Dendritic cell treated with granulocyte-macrophage colony-stimulating factor and Interleukin-4, amounts not matched to agents 40 ng/mL and 50 ng/mL, for 4 days (primary cell): ENCODE measurements around the gene ARHGAP18.

Experiments used
- H3K27ac Mint-ChIP-seq: one replicate; pipeline ENCODE4 v1.8.0; 2022; ENCODE audit warnings: mild to moderate bottlenecking, mixed read lengths
- H3K27me3 Mint-ChIP-seq: one replicate; pipeline ENCODE4 v1.8.0; 2022; ENCODE audit warnings: mild to moderate bottlenecking, mixed read lengths
- H3K36me3 Mint-ChIP-seq: one replicate; pipeline ENCODE4 v1.8.0; 2022; ENCODE audit warnings: low read depth, mixed read lengths
- H3K4me1 Mint-ChIP-seq: one replicate; pipeline ENCODE4 v1.8.0; 2022; ENCODE audit warnings: low read depth, mixed read lengths
- H3K4me3 Mint-ChIP-seq: one replicate; pipeline ENCODE4 v1.8.0; 2022; ENCODE audit warnings: mild to moderate bottlenecking, moderate library complexity, mixed read lengths
- H3K9me3 Mint-ChIP-seq: one replicate; pipeline ENCODE4 v1.8.0; 2022; ENCODE audit warnings: mixed read lengths
- intact Hi-C: fragments of 100-400 bp; cut with micrococcal nuclease; formaldehyde crosslinking; loops from one replicate; pipeline ENCODE4 v1.15.0; 2022

The ARHGAP18 gene

DNA sequence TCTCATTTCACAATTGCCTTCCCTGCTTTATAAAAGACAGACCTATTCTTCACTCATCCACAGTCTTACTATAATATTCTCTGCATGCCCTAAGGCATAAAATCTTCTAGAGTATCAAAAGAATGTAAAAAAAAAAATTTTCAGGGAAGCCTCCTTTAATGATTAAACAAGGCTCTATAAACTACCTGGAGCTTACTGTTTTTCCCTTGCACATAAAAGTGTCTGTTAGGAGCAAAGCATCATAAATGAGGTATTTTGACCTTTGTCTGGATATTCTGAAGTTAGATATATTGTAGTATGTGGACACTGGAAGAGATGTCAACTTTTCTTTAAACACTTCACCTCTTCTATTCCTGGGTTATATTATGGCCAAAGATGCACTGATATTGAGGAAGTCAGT, 97.5 kb downstream of the ARHGAP18 start:
- H3K27ac Mint-ChIP-seq, result no peak overlapping the region
- H3K36me3 Mint-ChIP-seq, result peaks cover 78% of the 10 kb centered on the region
- intact Hi-C loops, result no loop called here
- H3K4me3 Mint-ChIP-seq, result no peak overlapping the region
- H3K4me1 Mint-ChIP-seq, result peaks cover 13% of the 10 kb centered on the region
- no peaks in the 10 kb centered on the region for H3K27me3 Mint-ChIP-seq
- no peaks in the 10 kb centered on the region for H3K9me3 Mint-ChIP-seq

DNA sequence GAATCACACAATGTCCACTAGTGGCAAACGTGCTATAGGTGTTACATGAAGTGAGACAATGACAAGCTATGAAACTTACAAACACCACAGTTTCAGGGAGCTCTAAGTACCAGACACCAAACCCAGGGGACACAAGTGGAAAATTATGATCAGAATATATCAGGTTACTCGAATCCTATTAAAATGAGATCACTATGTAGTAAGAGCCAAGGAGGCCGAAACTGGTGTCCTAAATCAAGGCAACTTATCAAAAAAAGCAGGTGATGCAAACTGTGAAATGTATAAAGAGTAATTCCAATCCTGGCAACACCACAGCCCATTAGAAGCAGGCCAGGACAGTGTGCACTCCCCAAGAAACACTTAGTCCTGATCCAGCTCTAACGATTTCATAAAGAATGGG, 100.3 kb downstream of the ARHGAP18 start:
- Mint-ChIP-seq H3K4me3 (no peak overlapping the region), H3K9me3 (no peaks in the 10 kb centered on the region), H3K27ac (no peak overlapping the region), H3K27me3 (no peaks in the 10 kb centered on the region), H3K36me3 (peaks cover 81% of the 10 kb centered on the region), H3K4me1 (peaks cover 14% of the 10 kb centered on the region)
- intact Hi-C loops, result no loop called here

DNA sequence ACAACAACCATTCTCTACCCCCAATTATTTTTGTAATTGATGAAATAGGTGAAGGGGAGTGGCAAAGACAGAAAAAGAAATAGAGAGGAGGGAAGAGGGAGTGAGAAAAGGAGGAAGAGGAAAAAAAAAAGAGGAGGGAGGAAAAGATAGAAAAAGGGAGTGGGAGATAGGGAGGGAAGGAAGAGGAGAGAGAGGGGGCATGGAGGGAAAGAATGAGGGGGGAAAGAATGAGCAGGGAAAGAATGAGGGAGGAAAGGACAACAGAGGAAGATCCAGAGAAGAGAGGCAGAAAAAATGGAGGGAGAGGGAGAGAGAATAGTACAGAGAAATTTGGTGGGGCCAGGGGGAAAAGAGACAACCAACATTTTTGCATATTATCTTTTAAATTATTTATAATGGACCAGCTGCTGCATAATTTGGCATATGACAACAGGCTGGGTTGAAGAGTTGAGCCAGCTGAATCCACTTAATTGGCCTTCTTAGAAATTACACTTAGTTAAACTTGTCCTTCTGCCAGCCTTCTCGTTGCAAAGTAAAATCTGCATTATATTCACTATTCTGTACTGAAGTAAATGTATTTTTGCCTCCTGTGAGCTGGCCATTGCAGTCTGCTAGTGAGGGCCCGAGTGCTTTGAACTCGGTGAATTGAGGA, 101.0 kb downstream of the ARHGAP18 start:
- Mint-ChIP-seq H3K4me3 (no peak overlapping the region), H3K27me3 (no peaks in the 10 kb centered on the region), H3K27ac (peak overlapping the region; percentile 68), H3K36me3 (peaks cover 83% of the 10 kb centered on the region), H3K9me3 (no peaks in the 10 kb centered on the region), H3K4me1 (peaks cover 19% of the 10 kb centered on the region)
- intact Hi-C loops, result no loop called here

GRCh38 chr6:129607581-129608186, 102.3 kb downstream of the ARHGAP18 start:
- Mint-ChIP-seq H3K4me1 (peaks cover 27% of the 10 kb centered on the region), H3K27me3 (no peaks in the 10 kb centered on the region), H3K4me3 (no peak overlapping the region), H3K27ac (peak overlapping the region; percentile 71), H3K9me3 (no peaks in the 10 kb centered on the region), H3K36me3 (peaks cover 92% of the 10 kb centered on the region)
- intact Hi-C loops, result no loop called here

GRCh38 chr6:129606664-129607063, 103.3 kb downstream of the ARHGAP18 start:
- Mint-ChIP-seq H3K4me3 (no peak overlapping the region), H3K36me3 (peaks cover 90% of the 10 kb centered on the region), H3K9me3 (no peaks in the 10 kb centered on the region), H3K27ac (peak overlapping the region; percentile 71), H3K27me3 (no peaks in the 10 kb centered on the region), H3K4me1 (peaks cover 27% of the 10 kb centered on the region)
- intact Hi-C loops, result no loop called here

DNA sequence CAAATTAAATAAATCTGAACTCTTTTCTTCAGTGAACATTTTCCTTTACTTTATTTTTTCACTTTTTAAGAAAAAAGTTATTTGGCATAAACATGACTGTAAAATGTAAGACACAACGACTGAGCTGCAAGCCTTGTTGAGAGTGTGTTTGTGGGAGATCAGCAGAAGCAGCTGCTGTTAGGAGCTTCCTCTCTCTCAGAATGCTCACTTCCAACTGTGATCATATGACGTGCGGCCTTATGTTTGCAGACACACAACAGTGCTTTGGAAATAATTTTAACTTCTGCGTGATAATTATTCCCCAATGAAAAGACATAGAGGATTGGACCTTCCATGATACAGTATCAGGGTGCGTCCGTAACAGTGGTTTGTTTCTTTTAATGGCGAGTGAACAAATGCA, 104.0 kb downstream of the ARHGAP18 start:
- intact Hi-C loops, result no loop called here
- Mint-ChIP-seq H3K27me3 (no peaks in the 10 kb centered on the region), H3K4me3 (peak overlapping the region; percentile 13), H3K9me3 (no peaks in the 10 kb centered on the region), H3K4me1 (peaks cover 33% of the 10 kb centered on the region), H3K36me3 (peaks cover 90% of the 10 kb centered on the region), H3K27ac (peak overlapping the region; percentile 71)

- Mint-ChIP-seq H3K9me3 (no peaks in the 10 kb centered on the region), H3K36me3 (peaks cover 88% of the 10 kb centered on the region), H3K27ac (no peak overlapping the region), H3K27me3 (no peaks in the 10 kb centered on the region), H3K4me1 (peaks cover 29% of the 10 kb centered on the region), H3K4me3 (no peak overlapping the region)
- intact Hi-C loops, result no loop called here
Measured at GRCh38 chr6:129605095-129605494, 104.9 kb downstream of the ARHGAP18 start.

- H3K9me3 Mint-ChIP-seq, result no peaks in the 10 kb centered on the region
- no peaks in the 10 kb centered on the region for H3K27me3 Mint-ChIP-seq
- peak overlapping the region; percentile 52 for H3K27ac Mint-ChIP-seq
- intact Hi-C loops, result no loop called here
- H3K36me3 Mint-ChIP-seq, result peaks cover 88% of the 10 kb centered on the region
- H3K4me1 Mint-ChIP-seq, result peaks cover 27% of the 10 kb centered on the region
- no peak overlapping the region for H3K4me3 Mint-ChIP-seq
Measured at GRCh38 chr6:129604321-129604720, 105.7 kb downstream of the ARHGAP18 start.

- Mint-ChIP-seq H3K36me3 (peaks cover 88% of the 10 kb centered on the region), H3K4me3 (no peak overlapping the region), H3K27me3 (no peaks in the 10 kb centered on the region), H3K9me3 (no peaks in the 10 kb centered on the region), H3K27ac (peak overlapping the region; percentile 22), H3K4me1 (peaks cover 22% of the 10 kb centered on the region)
- intact Hi-C loops, result no loop called here
Measured at GRCh38 chr6:129603741-129604140, 106.2 kb downstream of the ARHGAP18 start.

DNA sequence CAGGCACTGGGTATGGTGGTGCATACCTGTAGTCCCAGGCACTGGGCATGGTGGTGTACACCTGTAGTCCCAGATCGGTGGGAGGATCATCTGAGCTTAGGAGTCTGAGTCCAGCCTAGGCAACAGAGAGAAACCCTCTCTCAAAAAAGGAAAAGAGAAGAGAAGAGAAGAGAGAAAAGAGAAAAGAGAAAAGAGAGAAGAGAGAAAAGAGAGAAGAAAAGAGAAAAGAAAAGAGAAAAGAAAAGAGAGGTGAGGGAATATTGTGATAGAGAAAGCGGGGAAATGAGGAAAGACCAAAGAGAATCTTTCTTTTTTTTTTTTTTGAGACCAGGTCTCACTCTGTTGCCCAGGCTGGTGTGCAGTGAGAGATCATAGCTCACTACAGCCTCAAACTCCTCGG, 108.7 kb downstream of the ARHGAP18 start:
- peaks cover 19% of the 10 kb centered on the region for H3K4me1 Mint-ChIP-seq
- peak overlapping the region; percentile 50 for H3K27ac Mint-ChIP-seq
- intact Hi-C loops, result no loop called here
- no peaks in the 10 kb centered on the region for H3K9me3 Mint-ChIP-seq
- H3K27me3 Mint-ChIP-seq, result no peaks in the 10 kb centered on the region
- peaks cover 70% of the 10 kb centered on the region for H3K36me3 Mint-ChIP-seq
- no peak overlapping the region for H3K4me3 Mint-ChIP-seq

GRCh38 chr6:129599467-129599866, 110.5 kb downstream of the ARHGAP18 start:
- intact Hi-C loops, result loop anchor here (1.0 to 10.0 kb wide), 2 partner anchors 130 to 425 kb away; no protein-coding TSS in a partner anchor
- Mint-ChIP-seq H3K27me3 (no peaks in the 10 kb centered on the region), H3K4me1 (peaks cover 17% of the 10 kb centered on the region), H3K27ac (no peak overlapping the region), H3K36me3 (peaks cover 58% of the 10 kb centered on the region), H3K9me3 (no peaks in the 10 kb centered on the region), H3K4me3 (no peak overlapping the region)

- peaks cover 11% of the 10 kb centered on the region for H3K4me1 Mint-ChIP-seq
- H3K27ac Mint-ChIP-seq, result no peak overlapping the region
- H3K9me3 Mint-ChIP-seq, result no peaks in the 10 kb centered on the region
- peaks cover 50% of the 10 kb centered on the region for H3K36me3 Mint-ChIP-seq
- intact Hi-C loops, result loop anchor here (1.0 to 10.0 kb wide), 2 partner anchors 131 to 426 kb away; no protein-coding TSS in a partner anchor
- H3K27me3 Mint-ChIP-seq, result no peaks in the 10 kb centered on the region
- no peak overlapping the region for H3K4me3 Mint-ChIP-seq
Measured at GRCh38 chr6:129598244-129599187, 111.5 kb downstream of the ARHGAP18 start.

GRCh38 chr6:129597023-129597713, 112.8 kb downstream of the ARHGAP18 start:
- Mint-ChIP-seq H3K4me1 (peaks cover 6% of the 10 kb centered on the region), H3K9me3 (no peaks in the 10 kb centered on the region), H3K27me3 (no peaks in the 10 kb centered on the region), H3K27ac (no peak overlapping the region), H3K4me3 (no peak overlapping the region), H3K36me3 (peaks cover 38% of the 10 kb centered on the region)
- intact Hi-C loops, result loop anchor here (10.0 kb wide), 1 partner anchor 428 kb away; no protein-coding TSS in a partner anchor
